GM12878 (cell line): ENCODE data around the gene BBC3. TPM values are rescaled to one million over a fixed set of nuclear protein-coding genes. Genes with fewer than 3 reads are reported as not detected.
A peak's percentile ranks its signal among the peaks of the same experiment; 100 is the strongest.

Experiments used
- BCL3 ChIP-seq: IDR thresholded peaks from 2 replicates; pipeline ENCODE4 v1.6.1; 2011; ENCODE audit warnings: borderline replicate concordance, low read depth, mild to moderate bottlenecking, moderate library complexity, low read length; ENCODE audit not compliant: insufficient read depth, poor library complexity, severe bottlenecking
- BHLHE40 ChIP-seq, 2 experiments: fragments of 450-650 bp in 1 of 2; IDR thresholded peaks; 2 replicates each; pipeline ENCODE4 v1.6.1; 2011 to 2017; ENCODE audit warnings: low read depth in 2 of 2, borderline replicate concordance in 1 of 2, improper control_type of control experiment in 1 of 2, low read length in 1 of 2, mild to moderate bottlenecking in 1 of 2
- CEBPB ChIP-seq, 2 experiments: fragments of 150-350 bp in 1 of 2; IDR thresholded peaks; 2 replicates each; pipeline ENCODE4 v1.6.1; 2012 to 2014; ENCODE audit warnings: low read depth in 2 of 2, low read length in 2 of 2, borderline replicate concordance in 1 of 2, inconsistent platforms in 1 of 2
- CHD2 ChIP-seq: IDR thresholded peaks from 2 replicates; pipeline ENCODE4 v1.6.1; 2011; ENCODE audit warnings: low read depth, low read length, improper control_type of control experiment, borderline replicate concordance
- EED ChIP-seq: sonication (generic); IDR thresholded peaks from 2 replicates; pipeline ENCODE4 v1.6.1; 2016; ENCODE audit warnings: antibody characterized with exemption, low read depth
- GABPA ChIP-seq: IDR thresholded peaks from 2 replicates; pipeline ENCODE4 v1.6.1; 2014; ENCODE audit warnings: antibody characterized with exemption, low read depth, mild to moderate bottlenecking, inconsistent platforms
- IKZF1 ChIP-seq: fragments of 450-650 bp; conservative IDR thresholded peaks from 2 replicates; pipeline ENCODE4 v1.6.1; 2017; ENCODE audit warnings: antibody characterized with exemption, mild to moderate bottlenecking
- IKZF2 ChIP-seq, 2 experiments: fragments of 450-650 bp; IDR thresholded peaks; 2 replicates each; pipeline ENCODE4 v1.6.1; 2017; ENCODE audit warnings: mild to moderate bottlenecking in 2 of 2, moderate library complexity in 2 of 2
- IRF5 ChIP-seq: fragments of 450-650 bp; IDR thresholded peaks from 2 replicates; pipeline ENCODE4 v1.6.1; 2017; ENCODE audit warnings: borderline replicate concordance
- MEF2B ChIP-seq: fragments of 450-650 bp; IDR thresholded peaks from 2 replicates; pipeline ENCODE4 v1.6.1; 2018; ENCODE audit warnings: mild to moderate bottlenecking, moderate library complexity; ENCODE audit not compliant: partially characterized antibody, poor library complexity, severe bottlenecking
- MTA3 ChIP-seq: IDR thresholded peaks from 2 replicates; pipeline ENCODE4 v1.6.1; 2012; ENCODE audit warnings: low read length, inconsistent platforms, borderline replicate concordance
- MYB ChIP-seq: fragments of 150-350 bp; IDR thresholded peaks from 2 replicates; pipeline ENCODE4 v1.6.1; 2014; ENCODE audit warnings: mild to moderate bottlenecking, low read depth, low read length, borderline replicate concordance
- NR2C1 ChIP-seq: fragments of 450-650 bp; IDR thresholded peaks from 2 replicates; pipeline ENCODE4 v1.6.1; 2017; ENCODE audit warnings: antibody characterized with exemption, mild to moderate bottlenecking, moderate library complexity
- NR2C2 ChIP-seq: IDR thresholded peaks from 2 replicates; pipeline ENCODE4 v1.6.1; 2011; ENCODE audit warnings: borderline replicate concordance, low read depth; ENCODE audit not compliant: control insufficient read depth, insufficient read length
- POU2F2 ChIP-seq: IDR thresholded peaks from 3 replicates; pipeline ENCODE4 v1.6.1; 2011; ENCODE audit warnings: low read depth, mild to moderate bottlenecking, low read length, borderline replicate concordance
- RAD21 ChIP-seq: IDR thresholded peaks from 2 replicates; pipeline ENCODE4 v1.6.1; 2011; ENCODE audit warnings: mild to moderate bottlenecking, low read depth, low read length, moderate library complexity; ENCODE audit not compliant: insufficient read depth
- RCOR1 ChIP-seq: conservative IDR thresholded peaks from 2 replicates; pipeline ENCODE4 v1.6.1; 2012; ENCODE audit warnings: low read depth, low read length, improper control_type of control experiment
- SKIL ChIP-seq: fragments of 450-650 bp; IDR thresholded peaks from 2 replicates; pipeline ENCODE4 v1.6.1; 2017; ENCODE audit warnings: mild to moderate bottlenecking, low read depth, inconsistent platforms; ENCODE audit not compliant: poor library complexity, severe bottlenecking
- SMAD5 ChIP-seq: IDR thresholded peaks from 2 replicates; pipeline ENCODE4 v1.6.1; 2016; ENCODE audit warnings: antibody characterized with exemption, low read depth
- SREBF1 ChIP-seq: IDR thresholded peaks from 2 replicates; pipeline ENCODE4 v1.6.1; 2012; ENCODE audit warnings: mild to moderate bottlenecking, low read length
- STAT1 ChIP-seq: fragments of 450-650 bp; conservative IDR thresholded peaks from 2 replicates; pipeline ENCODE4 v1.6.1; 2014; ENCODE audit warnings: antibody characterized with exemption, mild to moderate bottlenecking
- TBL1XR1 ChIP-seq: IDR thresholded peaks from 2 replicates; pipeline ENCODE4 v1.6.1; 2012; ENCODE audit warnings: low read depth, low read length, improper control_type of control experiment
- TCF12 ChIP-seq: IDR thresholded peaks from 2 replicates; pipeline ENCODE4 v1.6.1; 2011; ENCODE audit warnings: low read depth, mild to moderate bottlenecking, low read length
- ZBED1 ChIP-seq: IDR thresholded peaks from 2 replicates; pipeline ENCODE4 v1.6.1; 2016; ENCODE audit warnings: borderline replicate concordance
- polyA plus RNA-seq, 11 experiments: library from polyadenylated mRNA; depleted of rRNA in 4 of 11; unstranded in 6 of 11; stranded (reverse) in 5 of 11; fragments of >200 nt; fragmentation: Nextera tagmentation in 4 of 11; fragmentation: Illumina TruSeq in 1 of 11; extraction: Ambion mirVana in 4 of 11; extraction: Trizol in 1 of 11; gene quantifications; 1 replicate in 1 of 11; 2 replicates in 10 of 11; pipeline versions ENCODE4 v1.2.1 to v1.2.3, GENCODE V29; 2011 to 2016; ENCODE audit warnings: inconsistent platforms in 2 of 11, missing spikeins in 2 of 11, low read depth in 1 of 11
- total RNA-seq, 4 experiments: library from RNA; depleted of rRNA in 3 of 4; stranded (reverse); fragments of >200 nt in 3 of 4; fragmentation: Illumina TruSeq in 1 of 4; extraction: Trizol in 1 of 4; gene quantifications; 2 replicates each; pipeline versions ENCODE4 v1.2.1 to v1.2.3, GENCODE V29; 2013 to 2021
- TF ChIP-seq, protein P1 (sequence below): IDR thresholded peaks from 2 replicates; pipeline ENCODE4 v1.6.1; 2012; ENCODE audit warnings: low read depth, low read length, improper control_type of control experiment

Gene BBC3
- total and polyA plus RNA-seq, 10 of the 15 experiments (the other 5 are each of a cell fraction or from before 2014, with no cell fraction given), result 0.10 to 17.9 (median 7.5) TPM

- 0 out of 2 replicates have a peak, but pooled peaks have one; percentile 18 for TF ChIP-seq SMAD5
- TF ChIP-seq STAT1, result no peak
- TF ChIP-seq EED, result peak; percentile 74
- peak; percentile 56 for TF ChIP-seq POU2F2
- TF ChIP-seq BHLHE40 (IDR thresholded peaks at IDR 0.05; ENCODE audit: borderline replicate concordance in 1 of 2, low read depth in 2 of 2, low read length in 1 of 2), result peak; percentile 88 to 92
- TF ChIP-seq RAD21, result no peak
- no peak for TF ChIP-seq MYB
- TF ChIP-seq NR2C1, result no peak
- 0 out of 2 replicates have a peak, but pooled peaks have one; percentile 50 for TF ChIP-seq CHD2
- TF ChIP-seq MEF2B, result no peak
- no peak; the same call in 1 of the 2 replicates for TF ChIP-seq GABPA
- TF ChIP-seq TCF12, result peak; percentile 91
- TF ChIP-seq SKIL, result no peak
- peak; percentile 14; the same call in 1 of the 2 replicates for TF ChIP-seq TBL1XR1
- TF ChIP-seq IKZF2 (IDR thresholded peaks at IDR 0.05), result peak; percentile 80 to 93; a peak in 3 of 4 replicates
- peak; percentile 91 for TF ChIP-seq IKZF1
- 0 out of 2 replicates have a peak, but pooled peaks have one; percentile 11 for TF ChIP-seq RCOR1
- no peak for TF ChIP-seq NR2C2
- no peak for TF ChIP-seq SREBF1
- TF ChIP-seq BCL3, result no peak
- TF ChIP-seq, protein P1, sequence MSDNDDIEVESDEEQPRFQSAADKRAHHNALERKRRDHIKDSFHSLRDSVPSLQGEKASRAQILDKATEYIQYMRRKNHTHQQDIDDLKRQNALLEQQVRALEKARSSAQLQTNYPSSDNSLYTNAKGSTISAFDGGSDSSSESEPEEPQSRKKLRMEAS, result 0 out of 2 replicates have a peak, but pooled peaks have one; percentile 13
- TF ChIP-seq ZBED1, result no peak; the same call in 1 of the 2 replicates
- no peak for TF ChIP-seq MTA3
- peak; percentile 32; the same call in 1 of the 2 replicates for TF ChIP-seq IRF5
- TF ChIP-seq CEBPB (IDR thresholded peaks at IDR 0.05; ENCODE audit: borderline replicate concordance in 1 of 2, low read depth in 2 of 2, low read length in 2 of 2), result no peak
Observed at GRCh38 chr19:47226426-47227351, 4.3 kb downstream of the BBC3 start (continued).
